Activated T-cell treated with anti-CD3 and anti-CD28 coated beads, Interleukin-2, amount 50 U/mL, for 1 hour (primary cell): Measurements from ENCODE around the gene SCART1.
"Not testable (repeated sequence)": the region's sequence is repeated elsewhere in the genome, so short reads cannot be mapped to it uniquely, and the experiment has no call there.

Experiments used
- DNase-seq: peaks from one replicate; pipeline ENCODE4 v3.0.0-alpha.2; 2020

Gene SCART1

GRCh38 chr10:133438711-133439273, 15.0 kb upstream of the SCART1 start:
- DNase-seq: no peak

- DNase-seq: no peak
These were observed 14.0 kb upstream of the SCART1 start for GRCh38 chr10:133439517-133440461.

DNA sequence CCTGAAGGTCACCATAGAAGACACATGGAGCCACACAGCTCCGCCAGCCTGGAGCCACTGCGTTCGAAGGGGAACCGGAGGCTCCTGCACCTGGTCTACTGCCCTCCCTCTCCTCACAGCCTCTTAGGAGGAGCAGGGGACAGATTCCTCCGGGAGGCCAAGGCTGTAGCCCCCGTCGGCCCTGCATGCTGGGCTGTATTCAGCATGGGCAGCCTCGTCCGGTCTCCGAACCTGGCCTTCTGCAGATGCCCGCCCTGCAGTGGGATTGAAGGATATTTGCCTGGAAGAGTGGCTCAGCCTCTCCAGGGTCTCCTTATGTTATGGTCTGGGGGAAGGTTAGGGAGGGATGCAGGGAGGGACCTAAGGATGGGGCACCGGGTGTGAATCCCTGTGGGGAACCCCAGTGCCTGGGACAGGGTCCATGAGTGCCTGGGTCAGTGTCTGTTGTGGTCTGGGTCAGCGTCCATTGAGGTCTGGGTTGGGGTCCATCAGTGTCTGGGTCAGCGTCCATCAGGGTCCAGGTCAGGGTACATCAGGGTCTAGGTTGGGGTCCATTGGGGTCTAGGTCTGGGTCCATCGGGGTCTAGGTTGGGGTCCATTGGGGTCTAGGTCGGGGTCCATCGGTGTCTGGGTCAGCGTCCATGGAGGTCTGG, 13.0 kb upstream of the SCART1 start:
- DNase-seq: no peak

GRCh38 chr10:133441356-133441755, 12.4 kb upstream of the SCART1 start:
- DNase-seq: not testable (repeated sequence)

GRCh38 chr10:133441780-133442179, 12.0 kb upstream of the SCART1 start:
- no peak for DNase-seq

- DNase-seq: no peak
These were observed 11.4 kb upstream of the SCART1 start for GRCh38 chr10:133442191-133442966.

- no peak for DNase-seq
These were observed 10.5 kb upstream of the SCART1 start for GRCh38 chr10:133442967-133443924.

DNA sequence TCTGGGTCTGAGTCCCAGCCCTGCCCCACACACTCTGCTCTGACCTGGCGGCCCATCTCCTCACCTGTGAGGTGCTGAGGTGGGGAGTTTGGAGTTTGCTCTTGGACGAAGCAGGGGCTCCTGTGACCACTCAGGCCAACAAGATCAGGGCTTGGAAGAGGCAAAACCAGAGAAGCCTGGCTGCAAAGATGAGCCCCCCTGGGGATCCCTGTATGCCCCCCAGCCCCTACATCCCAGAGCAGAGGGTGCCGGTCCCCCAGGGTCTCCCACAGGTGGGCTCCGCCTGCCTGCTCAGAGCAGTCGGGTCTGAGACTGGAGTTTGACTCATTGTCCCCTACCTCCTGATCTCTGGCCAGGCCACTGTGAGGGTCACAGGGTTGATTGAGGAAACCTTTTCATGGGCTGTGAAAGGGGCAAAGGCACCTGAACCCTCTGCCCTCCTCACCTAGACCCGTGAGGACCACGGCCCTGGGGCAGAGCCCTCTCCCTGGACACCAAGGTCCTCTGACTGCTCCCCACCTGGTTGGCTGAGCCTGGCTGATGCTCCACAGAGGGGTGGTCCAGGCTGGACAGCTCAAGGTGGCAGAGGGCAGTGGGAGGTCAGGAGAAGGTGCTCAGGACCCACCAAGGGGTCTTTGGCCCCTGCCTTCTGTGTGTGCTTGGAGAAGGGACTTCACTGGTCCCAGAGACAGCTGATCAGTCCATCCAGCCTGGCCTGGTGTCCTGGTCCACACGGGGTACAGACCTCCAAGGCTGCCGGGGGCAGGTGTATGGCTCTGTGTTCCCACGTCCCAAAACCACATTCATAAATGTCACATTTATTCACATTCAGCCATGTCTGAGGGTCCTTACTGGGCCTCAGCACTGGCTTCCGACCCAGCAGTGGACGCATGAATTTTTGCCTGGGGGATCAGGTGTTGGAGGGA, 9.1 kb upstream of the SCART1 start:
- DNase-seq: no peak

GRCh38 chr10:133445268-133445732, 8.4 kb upstream of the SCART1 start:
- no peak for DNase-seq

- no peak for DNase-seq
These were observed 7.7 kb upstream of the SCART1 start for GRCh38 chr10:133445751-133446708.

GRCh38 chr10:133446979-133447378, 6.8 kb upstream of the SCART1 start:
- no peak for DNase-seq

DNA sequence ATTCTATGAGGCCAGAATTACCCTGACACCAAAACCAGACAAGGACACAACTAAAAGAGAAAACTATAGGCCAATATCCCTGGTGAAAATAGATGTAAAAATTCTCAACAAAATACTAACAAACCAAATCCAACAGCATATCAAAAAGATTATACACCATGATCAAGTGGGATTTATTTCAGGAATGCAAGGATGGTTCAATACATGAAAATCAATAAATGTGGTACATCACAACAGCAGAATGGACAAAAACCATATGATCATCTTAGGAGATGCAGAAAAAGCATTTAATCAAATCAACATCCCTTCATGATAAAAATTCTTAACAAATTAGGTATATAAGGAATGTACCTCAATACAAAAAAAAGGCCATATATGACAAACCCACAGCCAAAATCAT, 5.6 kb upstream of the SCART1 start:
- no peak for DNase-seq

- no peak for DNase-seq
These were observed 2.4 kb upstream of the SCART1 start for GRCh38 chr10:133451346-133451745.

DNA sequence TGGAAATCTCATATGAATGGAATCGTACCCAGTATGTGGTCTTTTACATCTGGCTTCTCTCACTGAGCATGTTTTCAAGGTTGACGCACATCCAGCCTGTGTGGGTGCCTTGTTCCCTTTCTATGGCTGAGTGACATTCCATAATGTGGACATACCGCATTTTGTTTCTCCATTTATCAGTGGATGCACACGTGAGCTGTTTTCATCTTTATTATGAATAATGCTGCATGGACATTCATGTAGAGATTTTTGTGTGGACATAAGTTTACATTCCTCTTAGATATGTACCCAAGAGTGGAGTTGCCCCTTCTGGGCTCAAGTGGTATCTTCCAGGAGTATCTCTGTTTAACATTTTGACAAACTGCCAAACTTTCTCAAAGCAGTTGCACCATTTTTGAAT, 1.3 kb upstream of the SCART1 start:
- DNase-seq: no peak

GRCh38 chr10:133454204-133454893, 604 bp downstream of the SCART1 start:
- no peak for DNase-seq

- no peak for DNase-seq
These were observed 1.5 kb downstream of the SCART1 start for GRCh38 chr10:133455196-133455595.

DNA sequence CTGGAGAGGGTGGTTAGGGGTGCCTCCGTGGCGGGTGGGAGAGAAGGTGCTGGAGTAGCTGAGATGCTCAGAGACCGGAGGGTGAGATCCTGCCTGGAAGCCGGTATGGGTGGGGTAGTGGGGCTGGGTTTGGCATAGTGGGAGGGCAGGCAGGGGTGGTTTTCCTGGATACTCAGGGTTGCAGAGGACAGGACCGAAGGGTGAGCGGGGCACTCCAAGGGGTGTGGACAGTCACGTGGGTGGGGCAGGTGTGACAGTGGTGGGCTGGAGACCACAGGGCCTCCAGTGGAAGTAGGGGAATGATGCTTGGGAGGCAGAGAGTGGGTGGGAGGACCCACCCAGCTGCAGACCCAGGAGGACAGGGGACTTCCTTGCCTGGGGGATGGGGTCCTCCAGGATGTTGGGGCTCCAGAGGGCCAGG, 1.9 kb downstream of the SCART1 start:
- no peak for DNase-seq
